ENCODE measurements around the gene GATA2.

GATA2 gene

GRCh38 chr3:128487813-128488635 lies 5.0 kb downstream of the GATA2 start:
- DNase-seq (ENCODE audit: extremely low read depth, low read depth), result peak; percentile 74
- no peak for TF ChIP-seq CTCF (IDR thresholded peaks at IDR 0.05; ENCODE audit: low read depth, low read length)

GRCh38 chr3:128487538-128487812 lies 5.5 kb downstream of the GATA2 start:
- DNase-seq (ENCODE audit: extremely low read depth, low read depth), result no peak
- TF ChIP-seq CTCF (IDR thresholded peaks at IDR 0.05; ENCODE audit: low read depth, low read length), result no peak

DNA sequence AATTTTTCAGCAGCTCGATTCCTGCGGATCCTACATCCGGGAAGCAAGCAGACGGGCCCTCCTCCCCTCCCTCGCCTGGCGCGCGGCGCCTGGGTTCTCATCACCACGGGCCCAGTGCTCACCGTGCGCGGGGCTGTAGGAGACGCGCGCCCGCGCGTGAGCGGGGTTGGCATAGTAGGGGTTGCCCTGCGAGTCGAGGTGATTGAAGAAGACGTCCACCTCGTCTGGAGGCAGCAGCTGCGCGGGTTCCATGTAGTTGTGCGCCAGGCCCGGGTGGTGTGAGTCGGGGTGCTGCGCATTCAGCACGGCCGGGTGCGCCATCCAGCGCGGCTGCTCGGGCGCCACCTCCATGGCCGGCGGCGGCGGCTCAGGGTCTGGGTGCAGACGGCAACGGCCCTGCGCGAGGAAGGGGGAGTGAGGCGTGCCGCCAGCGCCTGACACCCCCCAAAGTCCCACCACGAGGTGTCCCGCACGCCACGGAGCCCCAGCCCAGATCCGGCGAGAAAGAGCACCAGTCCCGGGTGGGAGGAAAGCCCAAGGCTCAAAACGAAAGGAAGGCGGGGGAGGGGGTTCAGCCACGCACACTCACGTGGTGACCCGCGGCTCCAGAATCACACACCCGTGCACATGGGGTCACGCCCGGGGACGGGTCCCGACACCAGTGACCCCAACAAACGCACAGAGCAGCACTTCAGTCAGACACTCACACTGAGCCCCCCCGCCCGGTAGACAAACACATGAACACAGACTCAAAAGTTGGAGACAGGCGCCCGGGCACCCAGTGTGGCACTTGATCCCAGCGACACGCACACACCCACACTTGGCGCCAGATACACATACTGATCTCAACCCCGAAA lies 6.1 kb downstream of the GATA2 start:
- no peak for TF ChIP-seq CTCF (IDR thresholded peaks at IDR 0.05; ENCODE audit: low read depth, low read length)
- DNase-seq (ENCODE audit: extremely low read depth, low read depth), result no peak

GRCh38 chr3:128486205-128486628 lies 6.8 kb downstream of the GATA2 start:
- no peak for DNase-seq (ENCODE audit: extremely low read depth, low read depth)
- no peak for TF ChIP-seq CTCF (IDR thresholded peaks at IDR 0.05; ENCODE audit: low read depth, low read length)

GRCh38 chr3:128485282-128486204 lies 7.5 kb downstream of the GATA2 start:
- DNase-seq (ENCODE audit: extremely low read depth, low read depth), result no peak
- no peak for TF ChIP-seq CTCF (IDR thresholded peaks at IDR 0.05; ENCODE audit: low read depth, low read length)

DNA sequence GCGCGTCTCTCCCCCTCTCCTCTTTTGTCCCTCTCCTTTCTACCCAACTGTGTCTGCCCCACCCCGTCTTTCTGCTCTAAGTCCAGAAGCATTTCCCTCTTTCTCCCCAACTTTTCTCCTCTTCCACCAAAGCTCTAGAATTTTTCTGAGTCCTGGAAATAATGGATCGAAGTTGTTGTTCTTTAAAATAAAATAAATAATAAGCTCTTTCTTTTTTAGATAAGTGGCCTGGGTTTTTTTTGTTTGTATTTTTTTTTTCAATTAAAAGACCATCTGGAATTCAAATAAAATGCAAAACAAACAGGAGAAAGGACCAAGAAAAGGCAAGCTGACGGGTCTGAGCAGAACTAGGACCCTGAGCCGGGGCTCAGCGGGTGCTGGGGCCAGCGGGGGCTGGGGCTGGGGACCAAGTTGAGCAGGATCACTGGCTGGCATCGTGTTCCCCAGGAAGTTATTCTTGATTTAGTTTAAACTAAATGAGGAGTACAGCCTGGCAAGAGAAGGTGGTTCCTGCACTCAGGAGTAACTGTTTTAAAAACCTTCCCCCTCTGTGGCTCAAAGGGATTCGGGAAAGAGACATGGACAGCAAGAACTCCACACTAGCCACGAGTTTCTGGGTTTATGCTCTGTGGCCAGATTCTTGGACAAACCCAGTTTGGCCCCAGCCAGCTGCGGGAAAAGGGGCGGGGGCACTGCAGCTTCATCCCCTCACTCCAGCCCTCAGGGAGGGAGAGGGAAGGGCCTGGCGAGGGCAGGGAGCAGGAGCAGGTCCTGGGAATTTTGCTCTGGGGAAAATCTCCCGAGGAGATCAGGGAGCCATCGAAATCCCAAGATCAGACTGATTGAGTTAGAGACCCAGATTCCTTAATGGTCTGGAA lies 8.4 kb downstream of the GATA2 start:
- TF ChIP-seq CTCF (IDR thresholded peaks at IDR 0.05; ENCODE audit: low read depth, low read length), result no peak
- no peak for DNase-seq (ENCODE audit: extremely low read depth, low read depth)

All from AG09319 (cell line).